Measurements from ENCODE around the gene GNAI2. TPM values are rescaled to one million over a fixed set of nuclear protein-coding genes. Genes with fewer than 3 reads are reported as not detected.
"Not testable (repeated sequence)": the region's sequence is repeated elsewhere in the genome, so short reads cannot be mapped to it uniquely, and the experiment has no call there.

Gene GNAI2
- polyA plus RNA-seq, 1 donor: 118 TPM

DNA sequence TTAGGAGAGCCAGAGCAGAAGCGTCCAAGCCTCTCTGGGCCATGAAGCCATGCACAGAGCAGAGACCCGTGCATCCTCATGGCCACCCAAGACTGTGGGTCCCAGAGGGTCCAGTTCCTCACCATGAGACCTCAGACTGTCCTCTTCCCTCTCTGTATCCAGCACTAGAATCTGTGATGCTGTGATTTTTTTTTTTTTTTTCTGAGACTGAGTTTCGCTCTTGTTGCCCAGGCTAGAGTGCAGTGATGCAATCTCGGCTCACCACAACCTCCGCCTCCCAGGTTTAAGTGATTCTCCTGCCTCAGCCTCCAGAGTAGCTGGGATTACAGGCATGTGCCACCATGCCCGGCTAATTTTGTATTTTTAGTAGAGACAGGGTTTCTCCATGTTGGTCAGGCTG, 8.8 kb downstream of the GNAI2 start:
- Histone ChIP-seq H3K36me3 (ENCODE audit: control insufficient read depth, insufficient read depth, low read length) (peaks cover 44% of the 10 kb centered on the region), H3K4me1 (ENCODE audit: control insufficient read depth, insufficient read depth, low read length) (peaks cover 39% of the 10 kb centered on the region)
- DNase-seq; H3K4me3 ChIP-seq (ENCODE audit: low read length); H3K27me3 ChIP-seq (ENCODE audit: control insufficient read depth, insufficient read depth, low read length); H3K27ac ChIP-seq (ENCODE audit: low read length); H3K9me3 ChIP-seq (ENCODE audit: control insufficient read depth, low read depth, low read length): not testable (repeated sequence)
- no CpG with 5 or more reads among the region's 6 CpGs for WGBS (ENCODE audit: insufficient coverage, low lambda C conversion rate)

DNA sequence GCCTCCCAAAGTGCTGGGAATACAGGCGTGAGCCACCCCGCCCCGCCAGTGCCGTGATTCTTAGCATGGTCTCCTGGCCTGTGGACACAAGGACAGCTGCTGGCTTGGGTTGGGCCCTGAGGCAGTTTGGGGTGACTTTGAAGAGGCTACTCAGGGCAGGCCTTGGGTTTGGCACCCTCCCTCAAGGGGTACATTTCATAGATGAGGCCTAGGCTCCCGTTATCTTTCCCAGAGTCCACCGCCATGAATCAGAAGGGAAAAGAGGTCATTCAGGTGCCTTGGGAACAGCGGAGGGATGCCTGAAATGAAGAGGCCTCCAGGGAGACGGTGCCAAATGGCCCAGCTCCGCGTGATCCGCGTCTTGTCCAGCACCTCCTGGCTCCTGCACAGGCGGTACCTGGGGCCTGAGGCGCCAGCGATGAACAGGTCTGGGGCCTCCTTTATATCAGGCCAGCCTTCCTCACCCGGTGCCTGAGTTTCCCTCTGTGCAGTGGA, 9.3 kb downstream of the GNAI2 start:
- H3K27me3 ChIP-seq (ENCODE audit: control insufficient read depth, insufficient read depth, low read length): no peaks in the 10 kb centered on the region
- H3K36me3 ChIP-seq (ENCODE audit: control insufficient read depth, insufficient read depth, low read length): peaks cover 45% of the 10 kb centered on the region
- WGBS (ENCODE audit: insufficient coverage, low lambda C conversion rate): no CpG with 5 or more reads among the region's 16 CpGs
- H3K4me1 ChIP-seq (ENCODE audit: control insufficient read depth, insufficient read depth, low read length): peaks cover 40% of the 10 kb centered on the region
- no peak for DNase-seq
- peak overlapping the region; percentile 70 for H3K27ac ChIP-seq (ENCODE audit: low read length)
- no peak overlapping the region for H3K4me3 ChIP-seq (ENCODE audit: low read length)
- H3K9me3 ChIP-seq (ENCODE audit: control insufficient read depth, low read depth, low read length): no peaks in the 10 kb centered on the region

DNA sequence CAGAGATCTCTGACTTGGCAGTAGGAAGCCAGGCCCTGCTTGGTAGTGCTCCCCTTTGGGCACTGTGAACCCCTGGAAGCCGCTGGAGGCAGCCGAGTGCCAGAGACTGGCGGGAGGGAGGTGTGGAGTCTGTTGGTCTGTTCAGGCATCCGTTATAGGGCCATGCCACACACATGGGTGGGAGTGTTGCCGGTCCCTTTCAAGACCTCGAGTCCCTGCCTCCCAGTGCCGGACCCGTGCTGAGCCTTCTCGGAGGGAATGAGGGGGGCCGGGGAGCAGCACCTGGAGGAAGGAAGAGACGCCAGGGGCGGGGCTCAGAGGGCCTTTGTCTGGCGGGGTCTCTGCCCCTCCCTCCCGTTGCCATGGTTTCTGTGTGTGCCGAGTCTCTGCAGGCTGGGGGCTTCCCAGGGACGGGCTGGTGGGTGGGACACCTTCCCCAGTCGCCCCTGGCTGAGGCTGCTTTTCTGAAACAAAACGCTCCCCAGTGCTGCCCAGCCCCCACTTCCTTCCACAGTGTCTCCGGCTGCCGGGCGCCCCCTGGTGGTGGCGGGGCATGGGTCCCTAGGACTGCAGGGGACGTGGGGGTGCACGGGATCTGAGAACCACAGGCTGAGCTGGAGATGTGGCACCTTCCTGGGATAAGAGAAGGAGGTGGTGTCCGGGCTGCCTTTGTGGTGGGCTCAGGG, 10.0 kb downstream of the GNAI2 start:
- peak; percentile 80 to 84 for DNase-seq
- H3K27ac ChIP-seq (ENCODE audit: low read length): peak overlapping the region; percentile 70
- H3K27me3 ChIP-seq (ENCODE audit: control insufficient read depth, insufficient read depth, low read length): no peaks in the 10 kb centered on the region
- peak overlapping the region; percentile 66 for H3K4me3 ChIP-seq (ENCODE audit: low read length)
- WGBS (ENCODE audit: insufficient coverage, low lambda C conversion rate): no CpG with 5 or more reads among the region's 25 CpGs
- peaks cover 45% of the 10 kb centered on the region for H3K36me3 ChIP-seq (ENCODE audit: control insufficient read depth, insufficient read depth, low read length)
- peaks cover 43% of the 10 kb centered on the region for H3K4me1 ChIP-seq (ENCODE audit: control insufficient read depth, insufficient read depth, low read length)
- H3K9me3 ChIP-seq (ENCODE audit: control insufficient read depth, low read depth, low read length): no peaks in the 10 kb centered on the region

DNA sequence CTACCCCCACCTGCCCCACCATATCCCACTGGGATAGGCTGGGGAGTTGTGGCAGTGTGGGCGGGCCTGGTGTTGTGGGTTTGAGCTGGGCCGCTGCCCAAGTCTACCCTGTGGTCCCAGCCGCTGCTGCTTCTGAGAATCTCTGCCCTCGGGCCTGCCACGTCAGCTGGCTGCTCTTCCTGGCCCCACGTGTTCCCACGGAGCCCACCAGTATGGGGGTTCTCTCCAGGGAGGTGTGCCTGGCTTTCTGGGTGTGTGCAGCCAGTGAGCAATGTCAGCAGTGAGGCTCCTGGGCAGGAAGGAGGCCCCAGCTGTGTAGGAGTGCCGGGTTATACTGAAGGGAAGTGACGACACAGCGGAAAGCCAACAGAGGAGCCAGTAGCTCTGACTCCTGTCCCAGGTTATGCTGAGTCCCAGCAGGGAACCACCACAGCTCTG, 10.5 kb downstream of the GNAI2 start:
- peaks cover 43% of the 10 kb centered on the region for H3K4me1 ChIP-seq (ENCODE audit: control insufficient read depth, insufficient read depth, low read length)

DNA sequence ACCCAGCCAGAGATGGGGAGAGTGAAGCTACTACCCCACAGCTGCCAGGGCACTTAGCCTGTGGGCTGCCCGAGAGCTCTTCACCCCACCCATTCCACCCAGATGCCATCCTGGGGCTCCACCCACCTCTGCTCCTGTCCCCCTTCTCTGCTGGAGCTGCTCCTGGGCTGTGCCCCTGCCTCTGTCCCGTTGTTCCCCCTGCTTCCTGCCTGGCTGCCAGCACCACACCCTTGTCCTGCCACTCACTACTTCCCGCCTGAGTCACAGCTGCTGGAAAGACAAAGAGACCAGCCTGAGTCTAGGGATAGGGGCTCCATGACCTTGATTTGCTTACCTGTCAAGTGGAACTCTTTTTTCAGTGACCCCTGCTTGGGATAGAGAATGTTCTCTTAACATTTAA, 12.4 kb downstream of the GNAI2 start:
- Histone ChIP-seq H3K36me3 (ENCODE audit: control insufficient read depth, insufficient read depth, low read length) (peaks cover 59% of the 10 kb centered on the region), H3K27me3 (ENCODE audit: control insufficient read depth, insufficient read depth, low read length) (no peaks in the 10 kb centered on the region), H3K9me3 (ENCODE audit: control insufficient read depth, low read depth, low read length) (no peaks in the 10 kb centered on the region), H3K4me1 (ENCODE audit: control insufficient read depth, insufficient read depth, low read length) (peaks cover 41% of the 10 kb centered on the region), H3K4me3 (ENCODE audit: low read length) (no peak overlapping the region), H3K27ac (ENCODE audit: low read length) (peak overlapping the region; percentile 40)
- no CpG with 5 or more reads among the region's 3 CpGs for WGBS (ENCODE audit: insufficient coverage, low lambda C conversion rate)
- peak in 1 of 2 donors; percentile 42 for DNase-seq

More for the DNA sequence above, 10.5 kb downstream of the GNAI2 start:
- DNase-seq: peak in 1 of 2 donors; percentile 52
- no peaks in the 10 kb centered on the region for H3K27me3 ChIP-seq (ENCODE audit: control insufficient read depth, insufficient read depth, low read length)
- peaks cover 50% of the 10 kb centered on the region for H3K36me3 ChIP-seq (ENCODE audit: control insufficient read depth, insufficient read depth, low read length)
- WGBS (ENCODE audit: insufficient coverage, low lambda C conversion rate): no CpG with 5 or more reads among the region's 10 CpGs
- peak overlapping the region; percentile 70 for H3K27ac ChIP-seq (ENCODE audit: low read length)
- H3K4me3 ChIP-seq (ENCODE audit: low read length): no peak overlapping the region
- H3K9me3 ChIP-seq (ENCODE audit: control insufficient read depth, low read depth, low read length): no peaks in the 10 kb centered on the region

DNA sequence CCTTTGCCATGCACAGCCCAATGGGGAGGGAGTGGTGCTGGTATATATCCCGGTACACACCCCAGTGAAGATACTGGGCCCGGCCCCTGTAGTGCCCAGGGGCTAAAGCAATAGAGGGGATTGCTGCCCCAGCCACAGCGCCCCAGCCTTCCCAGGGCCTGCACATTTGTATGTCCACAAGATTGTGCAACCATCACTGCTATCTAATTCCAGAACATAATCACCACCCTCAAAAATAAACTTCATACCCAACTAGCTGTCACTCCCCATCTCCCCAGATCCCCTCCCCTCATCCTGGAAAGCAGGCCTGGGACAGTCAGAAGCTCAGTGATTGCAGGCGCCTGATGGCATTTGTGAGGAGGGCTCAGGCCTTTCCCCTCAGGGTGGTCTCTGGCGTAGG, 13.5 kb downstream of the GNAI2 start:
- no peak overlapping the region for H3K4me3 ChIP-seq (ENCODE audit: low read length)
- H3K27me3 ChIP-seq (ENCODE audit: control insufficient read depth, insufficient read depth, low read length): no peaks in the 10 kb centered on the region
- peaks cover 41% of the 10 kb centered on the region for H3K4me1 ChIP-seq (ENCODE audit: control insufficient read depth, insufficient read depth, low read length)
- WGBS (ENCODE audit: insufficient coverage, low lambda C conversion rate): no CpG with 5 or more reads among the region's 5 CpGs
- peaks cover 59% of the 10 kb centered on the region for H3K36me3 ChIP-seq (ENCODE audit: control insufficient read depth, insufficient read depth, low read length)
- no peak for DNase-seq
- H3K9me3 ChIP-seq (ENCODE audit: control insufficient read depth, low read depth, low read length): no peaks in the 10 kb centered on the region
- H3K27ac ChIP-seq (ENCODE audit: low read length): no peak overlapping the region

DNA sequence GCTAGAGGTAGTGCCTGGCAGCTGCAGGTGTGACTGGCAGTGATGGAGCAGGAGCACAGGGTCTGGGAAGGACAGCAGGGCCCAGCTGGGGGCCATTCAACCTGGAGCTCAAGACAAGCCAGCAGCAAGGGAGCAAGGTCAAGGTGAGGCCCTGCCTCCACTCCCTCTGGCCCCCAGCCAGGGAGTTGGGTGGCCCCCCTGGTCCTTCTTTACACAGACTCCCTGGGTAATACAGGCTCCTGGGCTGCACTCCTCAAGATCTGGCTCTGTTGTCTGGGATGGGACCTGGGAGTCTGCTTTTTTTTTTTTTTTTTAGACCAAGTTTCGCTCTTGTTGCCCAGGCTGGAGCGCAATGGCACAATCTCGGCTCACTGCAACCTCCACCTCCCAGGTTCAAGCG, 14.5 kb downstream of the GNAI2 start:
- H3K4me1 ChIP-seq (ENCODE audit: control insufficient read depth, insufficient read depth, low read length): peaks cover 37% of the 10 kb centered on the region
- peaks cover 66% of the 10 kb centered on the region for H3K36me3 ChIP-seq (ENCODE audit: control insufficient read depth, insufficient read depth, low read length)
- H3K9me3 ChIP-seq (ENCODE audit: control insufficient read depth, low read depth, low read length): no peaks in the 10 kb centered on the region
- H3K4me3 ChIP-seq (ENCODE audit: low read length): no peak overlapping the region
- no peak overlapping the region for H3K27ac ChIP-seq (ENCODE audit: low read length)
- no CpG with 5 or more reads among the region's 4 CpGs for WGBS (ENCODE audit: insufficient coverage, low lambda C conversion rate)
- no peaks in the 10 kb centered on the region for H3K27me3 ChIP-seq (ENCODE audit: control insufficient read depth, insufficient read depth, low read length)
- no peak for DNase-seq

DNA sequence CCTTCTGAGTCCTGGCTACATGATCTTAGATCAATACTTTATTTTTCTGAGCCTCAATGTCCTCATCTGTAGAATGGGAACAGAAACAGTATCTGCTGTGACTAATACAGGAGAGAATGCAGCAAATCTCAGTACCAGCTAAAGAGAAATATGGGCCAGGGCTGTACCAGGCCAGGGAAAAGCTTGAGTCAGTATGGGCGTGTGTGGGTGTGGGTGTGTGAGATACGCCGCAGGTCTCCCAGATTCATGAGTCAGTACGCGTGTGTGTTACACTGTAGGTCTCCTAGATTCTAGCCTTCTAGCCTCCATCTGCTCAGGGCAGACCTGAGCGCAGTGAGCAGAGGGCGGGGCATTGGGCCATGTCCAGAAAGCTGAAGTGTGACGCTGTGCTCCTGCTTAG, 15.2 kb downstream of the GNAI2 start:
- H3K27me3 ChIP-seq (ENCODE audit: control insufficient read depth, insufficient read depth, low read length): no peaks in the 10 kb centered on the region
- no CpG with 5 or more reads among the region's 8 CpGs for WGBS (ENCODE audit: insufficient coverage, low lambda C conversion rate)
- peaks cover 72% of the 10 kb centered on the region for H3K36me3 ChIP-seq (ENCODE audit: control insufficient read depth, insufficient read depth, low read length)
- H3K27ac ChIP-seq (ENCODE audit: low read length): no peak overlapping the region
- no peaks in the 10 kb centered on the region for H3K9me3 ChIP-seq (ENCODE audit: control insufficient read depth, low read depth, low read length)
- peaks cover 32% of the 10 kb centered on the region for H3K4me1 ChIP-seq (ENCODE audit: control insufficient read depth, insufficient read depth, low read length)
- no peak for DNase-seq
- H3K4me3 ChIP-seq (ENCODE audit: low read length): no peak overlapping the region

DNA sequence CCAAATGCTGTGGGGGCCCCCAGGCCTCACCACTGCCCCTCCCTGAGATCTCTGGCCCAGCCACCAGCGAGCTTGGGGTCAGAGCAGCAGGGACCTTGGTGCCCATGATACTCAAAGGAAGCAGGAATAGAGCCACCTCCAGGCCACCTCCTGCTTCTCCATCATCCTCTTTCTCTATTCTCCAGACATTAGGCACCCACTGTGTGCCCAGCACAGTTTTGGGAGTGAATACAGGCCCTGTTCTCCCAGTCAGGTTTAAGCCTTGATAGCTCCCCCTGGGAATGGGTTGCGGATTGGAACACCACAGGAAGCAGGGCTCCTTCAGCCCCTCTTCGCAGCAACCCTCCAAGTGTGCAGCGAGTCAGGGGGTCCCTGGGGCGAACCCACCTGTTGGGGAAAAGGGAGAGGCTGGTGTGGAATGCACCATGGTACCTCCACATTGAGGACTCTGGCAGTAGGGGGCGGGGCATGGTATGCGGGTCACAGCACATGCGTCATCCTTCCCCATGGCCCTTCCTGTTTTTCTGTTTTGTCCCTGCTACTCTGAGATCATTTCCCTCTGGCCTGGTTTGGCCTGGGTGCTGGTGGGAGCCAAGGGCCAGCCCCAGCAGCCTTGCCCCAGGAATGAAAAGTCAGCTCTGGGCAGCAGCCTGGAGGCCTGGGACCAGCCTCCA, 18.7 kb downstream of the GNAI2 start:
- H3K27me3 ChIP-seq (ENCODE audit: control insufficient read depth, insufficient read depth, low read length): no peaks in the 10 kb centered on the region
- H3K9me3 ChIP-seq (ENCODE audit: control insufficient read depth, low read depth, low read length): peaks cover 11% of the 10 kb centered on the region
- peaks cover 74% of the 10 kb centered on the region for H3K36me3 ChIP-seq (ENCODE audit: control insufficient read depth, insufficient read depth, low read length)
- no peak overlapping the region for H3K27ac ChIP-seq (ENCODE audit: low read length)
- H3K4me3 ChIP-seq (ENCODE audit: low read length): no peak overlapping the region
- WGBS (ENCODE audit: insufficient coverage, low lambda C conversion rate): no CpG with 5 or more reads among the region's 8 CpGs
- no peak for DNase-seq
- peaks cover 10% of the 10 kb centered on the region for H3K4me1 ChIP-seq (ENCODE audit: control insufficient read depth, insufficient read depth, low read length)

DNA sequence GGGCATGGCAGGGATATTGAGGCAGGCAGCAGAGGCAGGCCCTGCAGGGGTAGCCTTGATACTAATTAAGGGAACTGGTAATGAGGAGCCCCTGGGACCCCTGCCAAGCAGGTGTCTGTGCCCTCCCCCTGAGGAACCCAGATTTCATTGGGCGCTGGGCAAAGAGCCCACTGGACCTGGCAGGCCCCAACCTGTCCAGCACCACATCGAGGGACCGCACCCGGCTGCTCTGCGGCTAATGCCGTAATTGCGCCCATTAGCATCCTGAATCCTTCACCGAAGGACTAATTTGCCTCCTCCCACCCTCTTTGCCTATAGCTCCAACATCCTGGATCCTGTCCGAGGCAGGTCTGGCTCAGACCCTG, 19.2 kb downstream of the GNAI2 start:
- WGBS (ENCODE audit: insufficient coverage, low lambda C conversion rate): no CpG with 5 or more reads among the region's 9 CpGs
- DNase-seq: no peak
- H3K4me1 ChIP-seq (ENCODE audit: control insufficient read depth, insufficient read depth, low read length): peaks cover 10% of the 10 kb centered on the region
- H3K36me3 ChIP-seq (ENCODE audit: control insufficient read depth, insufficient read depth, low read length): peaks cover 73% of the 10 kb centered on the region
- no peaks in the 10 kb centered on the region for H3K27me3 ChIP-seq (ENCODE audit: control insufficient read depth, insufficient read depth, low read length)
- peaks cover 11% of the 10 kb centered on the region for H3K9me3 ChIP-seq (ENCODE audit: control insufficient read depth, low read depth, low read length)
- no peak overlapping the region for H3K27ac ChIP-seq (ENCODE audit: low read length)
- no peak overlapping the region for H3K4me3 ChIP-seq (ENCODE audit: low read length)

All from large intestine (tissue), 3 donors.